GM10847 (cell line): ENCODE measurements around the gene FAM131C.

Source experiments
- POLR2A ChIP-seq: IDR thresholded peaks from 2 replicates; pipeline ENCODE4 v1.6.1; 2011; ENCODE audit not compliant: insufficient read length; ENCODE audit errors: extremely low read depth

FAM131C gene

DNA sequence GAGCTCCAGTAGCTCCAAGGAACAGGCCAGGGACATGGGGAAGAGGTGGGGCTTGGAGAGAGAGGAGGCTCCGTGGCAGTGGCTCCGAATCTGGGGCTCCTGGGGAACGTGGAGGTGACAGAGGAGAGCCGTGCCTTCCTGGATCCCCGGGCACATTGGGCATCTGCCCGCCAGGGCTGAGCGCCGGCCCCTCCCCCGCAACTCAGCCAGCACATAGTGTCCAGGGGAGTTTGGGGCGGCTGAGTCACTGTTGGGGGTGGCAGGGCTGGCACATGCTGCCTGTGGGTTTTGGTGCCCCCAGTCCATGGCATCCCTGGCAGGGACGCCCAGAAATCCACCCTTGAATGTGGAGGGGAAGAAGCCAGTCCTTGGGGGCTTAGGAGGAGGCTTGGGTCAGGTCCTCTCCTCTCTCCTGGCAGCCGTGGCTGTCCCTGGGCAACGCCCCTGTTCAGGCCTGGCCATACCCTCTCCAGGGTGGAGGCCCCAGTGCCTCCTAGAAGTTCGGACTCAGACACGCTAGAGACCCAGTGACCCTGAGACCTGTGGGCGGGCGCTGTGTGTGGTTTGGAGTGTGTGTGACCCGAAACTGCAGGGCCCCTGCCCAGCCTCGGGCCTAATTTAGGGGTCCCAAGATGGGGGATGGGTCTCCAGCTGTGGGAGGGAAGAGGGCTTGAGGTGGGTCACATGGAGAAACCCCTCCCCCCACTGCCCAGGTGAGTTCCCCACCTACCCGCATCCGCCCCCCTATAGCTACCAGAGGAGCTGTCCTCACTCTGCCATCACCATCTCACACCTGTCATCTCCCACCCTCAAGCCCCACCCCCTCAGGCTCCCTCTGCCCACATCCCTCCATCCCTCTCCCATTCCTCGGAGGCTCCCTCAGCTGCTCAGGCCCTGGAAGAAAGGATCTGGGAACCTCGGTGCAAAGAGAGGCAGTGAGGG lies 57.2 kb downstream of the FAM131C start:
- no peak for TF ChIP-seq POLR2A

DNA sequence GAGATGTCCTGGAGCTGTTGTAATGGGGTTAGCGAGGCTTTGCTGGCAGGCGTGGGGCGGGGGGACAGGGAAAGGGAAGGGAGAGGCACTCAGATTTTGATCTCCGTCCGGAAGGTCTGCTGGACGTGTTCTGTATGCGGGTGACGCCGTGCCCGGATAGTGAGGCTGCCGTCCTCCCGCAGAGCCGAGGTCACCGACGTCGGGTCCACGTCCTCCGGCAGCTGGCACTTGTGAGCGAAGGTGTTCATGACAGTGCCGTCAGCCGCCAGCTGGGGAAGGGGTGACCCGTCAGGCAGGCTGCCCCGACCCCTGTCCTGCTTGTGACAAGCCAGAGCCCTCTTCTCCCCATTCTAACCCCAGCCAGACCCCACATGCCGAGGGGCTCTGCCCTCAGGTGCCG lies 58.0 kb downstream of the FAM131C start:
- no peak for TF ChIP-seq POLR2A

DNA sequence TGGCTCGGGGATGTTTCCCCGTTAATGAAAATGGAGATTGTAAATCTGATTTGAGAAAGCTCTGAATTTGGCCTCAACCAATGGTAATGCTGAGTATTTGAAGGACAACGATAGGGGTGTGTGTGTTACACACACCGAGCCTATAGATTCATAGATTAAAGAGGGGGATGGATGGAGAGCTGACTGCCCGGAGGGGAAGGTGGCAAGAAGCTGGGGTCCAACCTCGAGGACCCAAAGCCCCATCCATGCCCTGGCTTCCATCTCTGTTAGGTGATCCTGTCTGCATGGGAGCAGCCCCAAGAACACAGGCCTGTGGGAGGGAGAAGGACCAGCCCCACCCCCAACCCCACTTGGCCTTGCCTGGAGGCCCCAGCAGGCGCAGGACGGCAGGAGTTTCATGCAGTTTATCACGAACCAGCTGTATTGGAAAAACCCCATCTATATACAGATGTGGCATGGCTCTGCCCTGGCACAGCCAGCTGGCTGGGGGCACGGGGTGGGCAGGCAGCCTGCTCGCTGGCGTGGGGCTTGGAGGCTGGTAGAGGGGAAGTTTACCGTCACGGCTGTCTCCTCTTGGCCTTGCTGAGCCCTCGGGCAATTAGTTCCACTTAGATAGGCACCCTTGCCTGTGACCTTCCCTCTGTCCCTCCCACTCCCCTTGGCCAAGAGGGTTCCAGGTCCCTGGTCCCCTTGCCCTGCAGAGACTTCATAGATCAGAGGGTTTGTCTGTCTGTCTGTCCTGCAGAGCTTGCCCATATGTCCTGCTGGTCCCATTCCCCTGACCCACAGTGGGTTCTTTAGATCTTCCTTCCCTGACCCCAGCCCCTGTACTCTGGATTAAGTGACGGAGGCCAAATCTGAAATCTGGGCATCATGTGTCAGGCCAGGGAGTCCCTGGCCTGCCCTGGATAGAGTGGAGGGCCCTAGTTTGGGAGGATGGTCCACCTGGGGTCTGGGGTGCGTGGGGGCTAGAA lies 58.7 kb downstream of the FAM131C start:
- no peak for TF ChIP-seq POLR2A

DNA sequence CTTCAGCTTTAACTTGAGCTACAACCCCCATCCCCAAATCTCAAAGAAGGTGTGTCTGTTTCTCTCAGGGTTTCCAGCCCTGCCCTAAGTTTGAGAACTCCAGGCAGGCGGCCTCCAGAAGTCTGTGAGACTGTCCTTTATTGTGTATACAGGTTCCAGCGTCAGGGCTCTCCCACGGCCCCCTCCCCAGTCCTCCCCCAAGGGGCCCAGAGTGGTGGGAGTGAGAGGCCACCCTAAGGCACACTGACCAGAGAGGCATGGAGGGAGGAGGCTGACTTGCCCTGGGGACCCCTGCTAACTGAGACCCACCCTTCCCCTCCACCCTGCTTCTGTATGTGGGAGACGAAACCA lies 59.6 kb downstream of the FAM131C start:
- no peak for TF ChIP-seq POLR2A

DNA sequence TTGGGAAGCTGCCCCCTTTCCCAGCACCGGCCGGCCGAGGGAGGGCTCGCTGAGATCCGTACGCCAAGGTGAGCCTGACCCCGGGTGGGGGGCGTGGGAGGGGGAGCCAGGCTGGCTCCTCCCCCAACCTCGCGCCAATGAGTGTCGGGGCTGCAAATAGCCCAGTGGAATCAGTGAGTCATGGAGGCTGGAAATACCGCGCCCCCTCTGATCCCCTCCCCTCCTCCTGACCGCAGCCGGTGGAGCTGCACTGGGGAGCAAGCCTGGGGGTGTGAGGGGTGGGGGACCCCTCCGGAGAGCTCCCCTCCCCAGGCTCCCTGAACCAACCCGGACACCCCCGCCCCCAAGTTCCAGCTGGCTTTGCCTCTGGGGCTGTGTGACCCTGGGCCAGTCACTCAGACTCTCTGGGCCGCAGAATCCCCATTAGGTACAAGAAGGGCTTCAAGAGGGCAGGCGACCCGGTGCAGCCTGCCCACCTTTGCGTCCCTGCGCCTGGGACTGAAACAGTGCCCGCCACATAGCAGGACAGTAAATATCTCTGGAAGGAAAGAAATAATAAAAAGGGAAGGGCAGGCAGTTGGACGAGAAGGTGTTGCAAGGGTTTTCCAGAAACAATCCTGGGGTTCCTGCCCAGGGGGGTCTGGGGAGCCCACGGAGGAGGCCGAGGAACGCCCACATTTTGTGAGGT lies 60.1 kb downstream of the FAM131C start:
- no peak for TF ChIP-seq POLR2A

DNA sequence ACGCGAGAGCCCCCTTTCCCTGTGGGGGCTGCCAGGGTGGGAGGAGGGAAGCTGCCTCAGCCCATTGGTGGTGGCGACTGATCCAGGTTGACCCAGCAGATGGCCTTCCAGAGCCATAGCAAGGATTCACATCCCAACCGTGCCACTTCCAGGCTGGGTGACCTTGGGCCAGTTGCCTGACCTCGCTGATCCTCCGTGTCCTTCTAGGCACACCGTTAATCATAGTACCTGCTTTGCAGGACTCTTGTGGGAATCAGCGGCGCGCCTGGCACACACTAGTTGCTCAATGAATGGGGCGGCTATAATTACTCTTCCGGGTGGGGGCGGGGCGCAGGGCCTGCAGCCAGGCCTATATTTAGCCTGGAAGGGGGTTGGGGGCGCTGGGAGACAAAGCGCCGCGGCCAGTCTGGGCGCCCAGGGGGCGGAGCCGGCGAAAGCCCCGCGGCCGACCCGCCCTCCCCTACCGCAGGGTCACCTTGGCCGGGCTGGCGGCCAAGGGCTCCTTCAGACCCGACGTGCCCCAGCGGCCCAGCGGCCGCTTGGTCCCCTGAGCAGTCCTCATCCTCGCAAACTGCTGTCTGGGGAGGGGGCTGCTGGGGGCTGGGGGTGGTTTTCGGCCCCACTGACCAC lies 60.7 kb downstream of the FAM131C start:
- TF ChIP-seq POLR2A, result no peak

DNA sequence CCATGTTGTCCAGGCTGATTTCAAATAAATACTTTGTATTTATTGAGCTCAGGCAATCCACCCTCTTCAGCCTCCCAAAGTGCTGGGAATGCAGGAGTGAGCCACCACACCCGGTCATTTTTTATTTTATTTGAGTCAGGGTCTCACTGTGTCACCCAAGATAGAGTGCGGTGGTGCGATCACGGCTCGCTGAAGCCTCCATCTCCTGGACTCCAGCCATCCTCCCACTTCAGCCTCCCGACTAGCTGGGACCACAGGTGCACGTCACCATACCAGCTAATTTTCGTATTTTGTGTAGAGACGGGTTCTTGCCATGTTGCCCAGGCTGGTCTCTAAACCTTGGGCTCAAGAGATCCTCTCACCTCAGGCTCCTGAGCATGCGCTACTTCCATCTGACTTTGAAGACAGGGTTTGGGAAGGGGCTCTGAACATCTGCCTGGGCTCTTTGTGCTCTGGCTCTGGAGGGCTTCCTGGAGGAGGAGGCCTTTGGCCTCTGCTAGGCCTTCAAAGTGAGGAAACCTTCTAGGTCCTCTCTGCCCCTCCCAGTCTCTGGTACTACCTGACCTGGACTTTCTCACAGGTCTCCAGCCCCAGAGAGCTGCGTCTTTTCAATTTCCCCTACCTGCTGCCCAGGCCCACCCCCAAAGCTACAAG lies 61.4 kb downstream of the FAM131C start:
- no peak for TF ChIP-seq POLR2A

DNA sequence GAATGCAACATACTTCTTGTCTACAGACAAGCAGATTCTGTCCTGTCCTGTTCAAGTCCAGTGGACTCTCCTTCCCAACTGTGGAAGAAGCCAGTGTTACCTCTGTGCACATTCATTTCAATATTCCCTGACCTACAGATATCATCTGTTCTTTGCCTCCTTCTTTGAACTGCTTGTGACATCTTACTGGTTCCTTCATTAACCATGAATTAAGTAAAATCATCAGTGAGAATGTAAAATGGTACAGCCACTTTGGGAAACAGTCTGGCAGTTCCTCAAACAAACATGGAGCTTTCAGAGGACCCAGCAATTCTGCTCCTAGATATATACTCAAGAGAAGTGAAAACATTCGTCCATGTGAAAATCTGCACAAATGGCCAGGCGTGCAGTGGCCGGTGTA lies 62.6 kb downstream of the FAM131C start:
- no peak for TF ChIP-seq POLR2A

DNA sequence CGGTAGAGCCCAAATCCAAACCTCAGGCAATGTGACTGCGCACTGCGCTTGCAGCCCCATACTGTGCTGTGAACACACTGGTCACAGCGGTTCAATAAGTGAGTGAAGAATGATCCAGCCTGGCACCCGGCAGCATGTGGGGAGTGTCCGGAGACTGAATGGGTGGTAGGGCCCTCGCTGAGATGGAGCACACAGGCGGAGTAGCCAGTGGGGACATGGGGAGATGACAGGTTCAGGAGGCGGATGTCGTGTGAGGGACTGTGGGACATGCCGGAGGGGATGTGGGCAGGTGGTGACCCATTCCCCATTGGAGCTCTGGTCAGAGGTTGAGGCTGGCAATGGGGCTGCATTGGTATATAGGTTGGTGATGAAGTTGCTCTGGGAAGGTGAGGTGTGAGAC lies 63.8 kb downstream of the FAM131C start:
- TF ChIP-seq POLR2A, result no peak

DNA sequence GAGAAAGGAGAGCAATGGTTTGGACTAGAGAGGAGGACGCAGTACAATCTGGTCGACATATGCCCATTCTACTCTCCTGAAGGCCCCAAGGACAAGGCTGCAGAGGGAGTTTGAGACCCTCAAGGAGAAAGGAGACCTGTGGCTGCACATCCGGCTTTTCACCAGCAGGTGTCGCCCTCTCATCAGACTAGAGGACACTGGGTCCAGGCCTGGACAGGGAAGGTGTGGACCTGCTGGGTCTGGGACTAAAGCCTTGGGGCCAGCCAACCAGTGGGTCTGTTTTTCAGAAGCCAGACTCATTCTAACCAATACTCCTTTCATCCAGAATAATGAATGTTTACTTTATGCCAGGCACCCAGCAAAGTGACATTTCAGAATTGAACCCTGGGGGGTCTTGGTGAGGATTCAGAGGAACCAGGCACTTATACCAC lies 64.4 kb downstream of the FAM131C start:
- TF ChIP-seq POLR2A, result no peak
